Measurements from ENCODE around the gene GABBR1.

GABBR1 gene

DNA sequence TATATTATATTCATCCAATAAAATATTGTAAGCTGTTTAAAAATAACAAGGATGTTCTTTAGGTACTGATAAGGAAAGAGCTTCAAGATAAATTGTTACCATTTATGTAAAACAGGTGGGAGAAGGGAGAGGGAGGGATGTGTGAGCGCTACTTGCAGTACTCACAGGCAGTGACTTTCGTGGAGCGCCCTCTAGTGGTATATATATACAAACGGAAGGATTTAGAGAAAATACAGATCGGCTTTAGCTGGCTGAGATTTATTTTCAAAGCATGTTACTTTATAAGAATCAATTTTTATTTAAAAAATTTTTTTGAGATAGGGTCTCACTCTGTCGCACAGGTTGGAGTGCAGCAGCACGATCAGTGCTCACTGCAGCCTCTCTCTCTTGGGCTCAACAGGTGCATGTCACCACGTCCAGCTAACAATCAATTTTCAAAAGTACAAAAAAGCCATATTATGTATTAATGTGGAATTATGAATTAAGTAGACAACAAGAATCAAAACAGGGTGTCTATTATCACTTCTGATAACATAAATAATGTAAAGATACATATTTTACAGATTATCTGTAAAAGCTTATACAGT is 20.6 kb upstream of the GABBR1 start:
- DNase-seq (ENCODE audit: low read depth) = no peak

DNA sequence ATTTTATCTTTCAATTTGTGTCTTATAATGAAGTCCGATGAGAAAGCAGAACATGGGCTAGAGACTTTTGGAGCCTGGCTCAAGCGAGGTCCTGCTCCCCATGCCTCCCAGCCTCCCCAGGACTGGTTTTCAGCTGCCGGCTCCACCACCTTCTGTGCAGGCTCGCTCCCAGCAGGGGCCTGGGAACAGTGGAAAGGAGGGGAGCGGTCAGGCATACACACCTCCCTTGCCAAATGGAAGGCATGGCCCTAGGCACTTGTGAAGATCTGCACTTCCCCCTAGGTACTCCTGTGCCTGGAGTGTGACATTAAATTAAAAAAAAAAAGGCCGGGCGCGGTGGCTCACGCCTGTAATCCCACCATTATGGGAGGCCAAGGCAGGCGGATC is 19.2 kb upstream of the GABBR1 start:
- DNase-seq (ENCODE audit: low read depth) = no peak

- no peak for DNase-seq (ENCODE audit: low read depth)
Observed at GRCh38 chr6:29651413-29652197, 18.6 kb upstream of the GABBR1 start.

- peak; percentile 96 for DNase-seq (ENCODE audit: low read depth)
Observed at GRCh38 chr6:29649701-29650673, 17.0 kb upstream of the GABBR1 start.

DNA sequence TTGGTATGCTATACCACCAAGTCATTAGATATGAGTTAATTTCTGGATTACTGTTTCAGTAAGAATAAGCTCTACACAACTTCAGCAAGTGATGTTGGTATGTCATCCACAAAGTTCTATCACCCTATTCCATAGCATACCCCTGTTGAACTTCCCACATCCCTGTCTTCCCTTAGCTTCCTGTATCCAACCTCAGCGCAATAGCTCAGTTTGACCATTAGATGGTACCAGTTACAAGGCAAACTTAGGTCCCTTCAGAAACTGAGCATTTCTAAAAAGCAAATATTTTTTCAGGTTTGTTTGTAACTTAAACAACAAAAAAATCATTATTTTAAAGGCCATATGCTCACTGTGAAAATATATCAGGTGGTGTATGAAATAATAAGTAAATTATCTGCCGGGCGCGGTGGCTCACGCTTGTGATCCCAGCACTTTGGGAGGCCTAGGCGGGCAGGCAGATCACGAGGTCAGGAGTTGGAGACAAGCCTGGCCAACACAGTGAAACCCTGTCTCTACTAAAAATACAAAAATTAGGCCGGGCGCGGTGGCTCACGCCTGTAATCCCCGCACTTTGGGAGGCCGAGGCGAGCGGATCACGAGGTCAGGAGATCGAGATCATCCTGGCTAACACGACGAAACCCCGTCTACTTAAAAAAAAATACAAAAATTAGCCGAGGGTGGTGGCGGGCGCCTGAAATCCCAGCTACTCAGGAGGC is 15.1 kb upstream of the GABBR1 start:
- DNase-seq (ENCODE audit: low read depth) = no peak

DNA sequence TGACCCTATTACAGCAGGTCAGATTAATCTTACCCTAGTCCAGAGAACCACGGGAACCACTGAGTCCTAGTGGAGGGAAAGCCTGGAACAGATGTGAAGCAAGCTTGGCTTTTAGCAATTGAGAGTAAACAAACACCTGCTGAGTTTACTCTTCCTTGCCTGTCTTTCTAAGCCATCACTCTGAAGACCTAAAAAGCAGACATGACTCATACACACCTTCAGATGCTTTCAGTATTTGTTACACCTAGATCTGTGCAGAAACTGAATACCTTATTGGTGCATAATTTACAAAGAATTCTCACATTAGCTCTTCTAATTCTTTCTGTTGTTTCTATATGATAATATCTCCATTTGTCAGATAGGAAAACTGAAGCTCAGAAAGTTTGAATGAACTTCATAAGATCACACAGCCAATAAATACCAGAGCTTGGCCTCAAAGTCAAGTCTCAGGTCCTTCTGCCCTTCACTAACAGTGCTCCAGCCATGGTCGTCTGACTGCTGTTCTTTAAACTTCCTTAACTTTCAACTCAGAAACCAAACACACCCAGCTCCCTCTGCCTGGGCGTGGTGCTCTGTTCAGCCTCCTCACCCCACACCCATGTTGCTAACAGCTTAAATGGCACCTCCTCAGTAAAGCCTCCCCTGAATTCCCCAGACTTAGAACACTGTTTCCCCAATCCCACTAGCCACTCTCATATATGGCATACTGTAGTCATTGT is 8.6 kb upstream of the GABBR1 start:
- DNase-seq (ENCODE audit: low read depth) = no peak

DNA sequence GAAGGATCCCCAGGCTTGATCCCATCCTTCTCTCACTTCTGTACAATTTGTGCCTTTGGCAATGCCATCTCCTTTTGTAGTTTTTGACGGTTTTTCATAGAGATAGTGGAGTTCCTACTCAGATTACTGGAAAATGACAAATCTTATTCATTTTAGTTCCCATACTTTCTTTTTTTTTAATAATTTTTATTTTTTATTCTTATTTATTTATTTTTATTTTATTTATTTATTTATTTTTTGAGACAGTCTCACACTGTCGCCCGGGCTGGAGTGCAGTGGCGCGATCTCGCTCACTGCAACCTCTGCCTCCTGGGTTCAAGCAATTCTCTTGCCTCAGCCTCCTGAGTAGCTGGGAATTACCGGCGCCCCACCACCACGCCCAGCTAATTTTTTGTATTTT is 4.3 kb upstream of the GABBR1 start:
- DNase-seq (ENCODE audit: low read depth) = no peak

DNA sequence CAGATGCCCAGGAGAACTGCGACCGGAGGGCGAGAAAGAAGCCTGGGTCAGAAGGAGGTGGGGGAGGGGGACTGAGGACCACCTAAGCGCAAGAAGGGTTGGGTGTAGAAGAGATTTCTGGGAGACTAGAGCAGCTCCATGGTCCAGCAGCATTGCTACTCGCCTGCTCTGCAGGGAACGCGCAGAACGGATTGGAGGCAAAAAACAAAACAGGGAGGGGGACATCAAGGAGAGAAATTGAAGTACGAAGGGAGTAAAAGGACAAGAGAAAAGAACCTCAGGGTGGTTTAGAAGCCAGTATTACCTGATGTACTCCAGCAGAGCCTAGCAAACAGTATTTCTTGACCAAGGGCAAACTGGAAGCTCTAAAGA is 537 bp upstream of the GABBR1 start:
- no peak for DNase-seq (ENCODE audit: low read depth)

- no peak for DNase-seq (ENCODE audit: low read depth)
Observed at GRCh38 chr6:29631860-29632731, 887 bp downstream of the GABBR1 start.

- no peak for DNase-seq (ENCODE audit: low read depth)
Observed at GRCh38 chr6:29631209-29631810, 1.7 kb downstream of the GABBR1 start.

DNA sequence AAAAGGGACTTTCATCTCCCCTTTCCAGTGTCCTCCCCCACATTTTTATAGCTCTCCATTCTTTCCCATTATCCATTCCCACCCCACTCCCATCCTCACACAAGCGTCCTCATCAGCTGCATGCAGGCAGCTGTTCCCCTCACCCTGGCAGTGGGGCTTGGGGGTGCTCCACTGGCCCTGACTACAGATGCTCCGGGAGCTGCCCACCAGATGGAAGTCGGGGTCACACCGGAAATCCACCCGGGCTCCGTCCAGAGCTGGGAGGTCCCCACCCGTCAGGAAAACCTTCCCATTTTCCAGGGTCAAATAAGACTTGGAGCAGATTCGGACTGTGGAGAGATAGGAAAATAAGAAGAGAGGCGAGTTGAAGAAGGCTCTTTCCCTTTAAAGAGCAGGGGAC is 2.7 kb downstream of the GABBR1 start:
- no peak for DNase-seq (ENCODE audit: low read depth)

- no peak for DNase-seq (ENCODE audit: low read depth)
Observed at GRCh38 chr6:29629571-29629970, 3.4 kb downstream of the GABBR1 start.

- peak; percentile 50 for DNase-seq (ENCODE audit: low read depth)
Observed at GRCh38 chr6:29628419-29629281, 4.3 kb downstream of the GABBR1 start.

- peak; percentile 37 for DNase-seq (ENCODE audit: low read depth)
Observed at GRCh38 chr6:29627755-29628418, 5.1 kb downstream of the GABBR1 start.

GRCh38 chr6:29626948-29627754 is 5.8 kb downstream of the GABBR1 start:
- no peak for DNase-seq (ENCODE audit: low read depth)

GRCh38 chr6:29625337-29625930 is 7.5 kb downstream of the GABBR1 start:
- no peak for DNase-seq (ENCODE audit: low read depth)

DNA sequence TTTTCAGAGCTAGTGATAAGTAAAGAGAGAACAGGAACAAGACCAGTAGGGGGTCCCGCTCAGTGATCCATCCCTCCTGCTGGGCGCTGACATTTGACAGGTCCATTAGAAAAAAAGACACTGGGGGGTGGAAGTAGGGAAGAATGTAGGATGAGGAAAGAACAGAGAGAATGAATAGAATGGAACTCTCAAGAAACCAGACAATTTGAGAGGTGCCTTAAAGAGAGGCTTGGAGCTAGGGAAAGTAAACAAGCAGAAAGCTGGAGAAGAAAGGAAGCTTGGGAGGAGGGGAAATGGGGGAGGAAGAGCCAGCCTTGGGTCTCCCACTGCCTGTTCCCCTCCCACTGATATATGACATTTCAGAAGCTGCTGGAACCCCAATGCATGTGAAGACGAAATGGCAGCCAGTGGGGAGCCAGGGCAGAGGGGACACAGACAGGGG is 8.4 kb downstream of the GABBR1 start:
- DNase-seq (ENCODE audit: low read depth) = no peak
